Measurements from ENCODE around the gene COL28A1.

The COL28A1 gene

DNA sequence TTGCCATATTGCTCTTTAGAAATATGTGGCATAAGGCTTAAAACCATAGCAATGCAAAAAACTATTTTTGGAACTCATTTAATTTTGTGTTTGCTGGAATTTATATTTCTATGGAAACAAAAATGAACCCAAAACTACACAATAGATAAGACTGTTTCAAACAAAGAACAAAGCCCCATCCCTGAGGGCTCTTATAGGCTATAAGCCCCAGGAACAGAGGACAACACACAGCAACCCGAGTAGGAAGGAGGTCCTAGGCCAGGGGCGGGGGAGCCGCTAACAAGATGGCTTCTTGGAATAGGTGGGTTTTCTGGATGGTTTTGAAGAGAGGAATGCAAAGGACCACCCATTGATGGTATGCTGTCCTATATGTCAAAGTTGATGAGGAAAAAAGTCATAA lies 8.6 kb downstream of the COL28A1 start:
- Histone ChIP-seq H3K9me3 (ENCODE audit: low read length) (no peaks in the 10 kb centered on the region), H3K4me2 (ENCODE audit: low read length) (no peak overlapping the region), H2AFZ (ENCODE audit: low read length) (no peak overlapping the region), H3K27ac (ENCODE audit: low read depth, low read length, poor library complexity, severe bottlenecking) (no peak overlapping the region), H4K20me1 (ENCODE audit: insufficient read depth, low read length) (no peaks in the 10 kb centered on the region), H3K36me3 (ENCODE audit: insufficient read depth, low read length) (no peaks in the 10 kb centered on the region; the same call in 1 of the 2 replicates), H3K9ac (ENCODE audit: low read length) (no peak overlapping the region), H3K79me2 (ENCODE audit: insufficient read depth, low read length) (no peaks in the 10 kb centered on the region), H3K27me3 (ENCODE audit: insufficient read depth, low read length) (no peaks in the 10 kb centered on the region; the same call in 1 of the 2 replicates), H3K4me3 (ENCODE audit: low read depth, low read length, poor library complexity, severe bottlenecking) (no peak overlapping the region), H3F3A (ENCODE audit: insufficient read depth, low read length) (no peaks in the 10 kb centered on the region), H3K9me2 (ENCODE audit: low read depth, low read length) (no peaks in the 10 kb centered on the region), H3K4me1 (ENCODE audit: insufficient read depth, low read length, severe bottlenecking) (no peaks in the 10 kb centered on the region)
- TF ChIP-seq EZH2 (IDR thresholded peaks at IDR 0.05; ENCODE audit: borderline replicate concordance, low read length): no peak
- TF ChIP-seq, protein P1, sequence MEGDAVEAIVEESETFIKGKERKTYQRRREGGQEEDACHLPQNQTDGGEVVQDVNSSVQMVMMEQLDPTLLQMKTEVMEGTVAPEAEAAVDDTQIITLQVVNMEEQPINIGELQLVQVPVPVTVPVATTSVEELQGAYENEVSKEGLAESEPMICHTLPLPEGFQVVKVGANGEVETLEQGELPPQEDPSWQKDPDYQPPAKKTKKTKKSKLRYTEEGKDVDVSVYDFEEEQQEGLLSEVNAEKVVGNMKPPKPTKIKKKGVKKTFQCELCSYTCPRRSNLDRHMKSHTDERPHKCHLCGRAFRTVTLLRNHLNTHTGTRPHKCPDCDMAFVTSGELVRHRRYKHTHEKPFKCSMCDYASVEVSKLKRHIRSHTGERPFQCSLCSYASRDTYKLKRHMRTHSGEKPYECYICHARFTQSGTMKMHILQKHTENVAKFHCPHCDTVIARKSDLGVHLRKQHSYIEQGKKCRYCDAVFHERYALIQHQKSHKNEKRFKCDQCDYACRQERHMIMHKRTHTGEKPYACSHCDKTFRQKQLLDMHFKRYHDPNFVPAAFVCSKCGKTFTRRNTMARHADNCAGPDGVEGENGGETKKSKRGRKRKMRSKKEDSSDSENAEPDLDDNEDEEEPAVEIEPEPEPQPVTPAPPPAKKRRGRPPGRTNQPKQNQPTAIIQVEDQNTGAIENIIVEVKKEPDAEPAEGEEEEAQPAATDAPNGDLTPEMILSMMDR (IDR thresholded peaks at IDR 0.05; ENCODE audit: low read length): no peak

DNA sequence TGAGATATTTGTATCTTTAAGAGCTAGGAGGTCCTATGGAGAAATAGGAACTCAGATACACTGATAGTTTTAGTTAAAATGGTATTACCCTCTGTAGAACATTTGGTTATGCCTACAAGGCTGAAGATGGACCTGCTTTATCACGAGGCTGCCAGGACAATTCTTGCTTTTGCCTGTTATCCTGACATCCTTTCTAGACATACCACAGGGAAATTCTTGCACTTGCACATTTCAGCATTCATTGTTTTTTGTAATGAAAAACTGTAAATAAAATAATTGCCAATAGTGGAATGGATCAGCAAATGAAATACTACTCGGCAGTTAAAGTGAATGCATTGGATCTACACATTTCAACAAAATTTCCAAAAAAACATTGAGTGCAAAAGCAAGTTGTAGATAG lies 9.7 kb downstream of the COL28A1 start:
- H3K4me3 ChIP-seq (ENCODE audit: low read depth, low read length, poor library complexity, severe bottlenecking): no peak overlapping the region
- H3K27ac ChIP-seq (ENCODE audit: low read depth, low read length, poor library complexity, severe bottlenecking): no peak overlapping the region
- no peaks in the 10 kb centered on the region for H3K9me2 ChIP-seq (ENCODE audit: low read depth, low read length)
- H3K9ac ChIP-seq (ENCODE audit: low read length): no peak overlapping the region
- no peaks in the 10 kb centered on the region for H3K9me3 ChIP-seq (ENCODE audit: low read length)
- no peaks in the 10 kb centered on the region for H4K20me1 ChIP-seq (ENCODE audit: insufficient read depth, low read length)
- no peak overlapping the region for H2AFZ ChIP-seq (ENCODE audit: low read length)
- TF ChIP-seq EZH2 (IDR thresholded peaks at IDR 0.05; ENCODE audit: borderline replicate concordance, low read length): no peak
- TF ChIP-seq, protein P1 (IDR thresholded peaks at IDR 0.05; ENCODE audit: low read length): no peak
- H3K36me3 ChIP-seq (ENCODE audit: insufficient read depth, low read length): no peaks in the 10 kb centered on the region; the same call in 1 of the 2 replicates
- H3K4me1 ChIP-seq (ENCODE audit: insufficient read depth, low read length, severe bottlenecking): no peaks in the 10 kb centered on the region
- no peaks in the 10 kb centered on the region; the same call in 1 of the 2 replicates for H3K27me3 ChIP-seq (ENCODE audit: insufficient read depth, low read length)
- H3K4me2 ChIP-seq (ENCODE audit: low read length): no peak overlapping the region
- no peaks in the 10 kb centered on the region for H3K79me2 ChIP-seq (ENCODE audit: insufficient read depth, low read length)
- H3F3A ChIP-seq (ENCODE audit: insufficient read depth, low read length): no peaks in the 10 kb centered on the region

DNA sequence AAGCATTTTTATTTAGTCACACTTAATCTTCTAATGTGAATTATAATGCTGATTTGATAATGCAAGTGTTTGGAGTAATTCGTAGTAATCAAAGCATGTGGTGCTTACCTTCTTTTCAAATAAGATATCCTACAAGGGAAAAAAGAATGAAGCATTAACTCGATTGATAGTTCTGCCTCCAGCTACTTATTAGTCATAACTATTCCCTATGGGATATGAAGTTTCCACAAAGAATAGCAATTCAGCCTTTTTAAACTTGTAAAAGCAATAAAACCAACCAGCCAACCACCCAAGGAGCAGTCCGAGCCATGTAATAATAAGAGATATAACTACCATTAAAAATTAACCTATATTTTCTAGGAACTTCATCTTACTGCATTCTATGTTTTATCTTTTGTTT lies 11.6 kb downstream of the COL28A1 start:
- no peaks in the 10 kb centered on the region for H3K4me1 ChIP-seq (ENCODE audit: insufficient read depth, low read length, severe bottlenecking)
- H3K4me2 ChIP-seq (ENCODE audit: low read length): no peak overlapping the region
- H3K9me3 ChIP-seq (ENCODE audit: low read length): no peaks in the 10 kb centered on the region
- H3K4me3 ChIP-seq (ENCODE audit: low read depth, low read length, poor library complexity, severe bottlenecking): no peak overlapping the region
- H3K27me3 ChIP-seq (ENCODE audit: insufficient read depth, low read length): no peaks in the 10 kb centered on the region; the same call in 1 of the 2 replicates
- no peaks in the 10 kb centered on the region for H3F3A ChIP-seq (ENCODE audit: insufficient read depth, low read length)
- H4K20me1 ChIP-seq (ENCODE audit: insufficient read depth, low read length): no peaks in the 10 kb centered on the region
- no peaks in the 10 kb centered on the region for H3K9me2 ChIP-seq (ENCODE audit: low read depth, low read length)
- H3K9ac ChIP-seq (ENCODE audit: low read length): no peak overlapping the region
- H3K79me2 ChIP-seq (ENCODE audit: insufficient read depth, low read length): no peaks in the 10 kb centered on the region
- TF ChIP-seq EZH2 (IDR thresholded peaks at IDR 0.05; ENCODE audit: borderline replicate concordance, low read length): no peak
- TF ChIP-seq, protein P1 (IDR thresholded peaks at IDR 0.05; ENCODE audit: low read length): no peak
- H3K36me3 ChIP-seq (ENCODE audit: insufficient read depth, low read length): no peaks in the 10 kb centered on the region; the same call in 1 of the 2 replicates
- H3K27ac ChIP-seq (ENCODE audit: low read depth, low read length, poor library complexity, severe bottlenecking): no peak overlapping the region
- no peak overlapping the region for H2AFZ ChIP-seq (ENCODE audit: low read length)

All from OCI-LY1 (cell line).